OCI-LY7 (cell line): ENCODE data around the gene TLE4.

Experiments
- EZH2phosphoT487 ChIP-seq: fragments of 200-600 bp; sonication (generic); IDR thresholded peaks from 2 replicates; pipeline ENCODE4 v1.6.1; 2018; ENCODE audit warnings: low read depth, borderline replicate concordance, mild to moderate bottlenecking, mixed run types, antibody characterized with exemption, low read length, moderate library complexity, mixed read lengths
- TF ChIP-seq, protein P1 (sequence below): fragments of 200-600 bp; sonication (generic); conservative IDR thresholded peaks from 2 replicates; pipeline ENCODE4 v1.5.1; 2014; ENCODE audit warnings: mild to moderate bottlenecking, antibody characterized with exemption, low read length, moderate library complexity, mixed read lengths

DNA sequence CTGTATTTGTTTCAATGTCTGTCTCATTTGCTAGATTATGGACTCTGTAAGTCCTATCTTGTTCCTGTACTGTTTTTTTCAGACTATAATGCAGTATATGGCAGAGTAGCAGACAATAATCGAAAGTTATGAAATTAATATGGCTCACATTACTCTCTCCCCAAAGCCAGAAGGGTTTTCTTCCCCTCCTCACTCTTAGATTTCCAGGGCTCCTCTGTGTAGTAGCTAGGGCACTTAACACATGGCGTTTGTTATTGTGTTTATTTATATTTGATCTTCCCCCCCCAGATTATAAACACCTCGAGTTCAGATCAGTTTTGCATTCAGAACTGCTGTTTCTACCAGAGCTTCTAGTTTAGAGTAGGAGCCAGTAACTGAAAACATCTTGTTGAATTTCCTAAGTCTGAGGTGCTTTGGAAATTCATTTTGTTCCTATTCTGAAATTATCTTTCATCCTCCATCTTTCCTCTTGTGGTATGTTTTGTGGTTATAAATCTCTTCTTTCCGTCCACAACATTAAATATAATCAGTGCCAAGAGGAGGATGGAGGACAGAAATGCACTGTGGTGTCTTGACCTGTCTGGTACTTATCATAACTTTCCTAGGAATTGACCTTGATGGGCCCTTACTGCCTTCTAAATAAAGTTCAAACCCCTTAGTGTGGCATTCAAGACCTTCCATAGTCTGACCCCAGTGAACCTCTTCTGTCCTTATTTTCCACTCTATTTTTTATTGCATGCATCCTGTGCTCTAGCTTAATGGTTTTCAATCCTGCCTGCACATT, 27.0 kb downstream of the TLE4 start:
- TF ChIP-seq, protein P1, sequence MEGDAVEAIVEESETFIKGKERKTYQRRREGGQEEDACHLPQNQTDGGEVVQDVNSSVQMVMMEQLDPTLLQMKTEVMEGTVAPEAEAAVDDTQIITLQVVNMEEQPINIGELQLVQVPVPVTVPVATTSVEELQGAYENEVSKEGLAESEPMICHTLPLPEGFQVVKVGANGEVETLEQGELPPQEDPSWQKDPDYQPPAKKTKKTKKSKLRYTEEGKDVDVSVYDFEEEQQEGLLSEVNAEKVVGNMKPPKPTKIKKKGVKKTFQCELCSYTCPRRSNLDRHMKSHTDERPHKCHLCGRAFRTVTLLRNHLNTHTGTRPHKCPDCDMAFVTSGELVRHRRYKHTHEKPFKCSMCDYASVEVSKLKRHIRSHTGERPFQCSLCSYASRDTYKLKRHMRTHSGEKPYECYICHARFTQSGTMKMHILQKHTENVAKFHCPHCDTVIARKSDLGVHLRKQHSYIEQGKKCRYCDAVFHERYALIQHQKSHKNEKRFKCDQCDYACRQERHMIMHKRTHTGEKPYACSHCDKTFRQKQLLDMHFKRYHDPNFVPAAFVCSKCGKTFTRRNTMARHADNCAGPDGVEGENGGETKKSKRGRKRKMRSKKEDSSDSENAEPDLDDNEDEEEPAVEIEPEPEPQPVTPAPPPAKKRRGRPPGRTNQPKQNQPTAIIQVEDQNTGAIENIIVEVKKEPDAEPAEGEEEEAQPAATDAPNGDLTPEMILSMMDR, result no peak
- TF ChIP-seq EZH2phosphoT487, result no peak
